Activated naive CD4-positive, alpha-beta T cell (primary cell): Measurements from ENCODE around the gene SCLY.
"Not testable (repeated sequence)": the region's sequence is repeated elsewhere in the genome, so short reads cannot be mapped to it uniquely, and the experiment has no call there.

Source experiments
- DNase-seq, 4 experiments: peaks; one replicate each; lab custom pipeline; 2025; lab: John Stamatoyannopoulos, UW

The SCLY gene

DNA sequence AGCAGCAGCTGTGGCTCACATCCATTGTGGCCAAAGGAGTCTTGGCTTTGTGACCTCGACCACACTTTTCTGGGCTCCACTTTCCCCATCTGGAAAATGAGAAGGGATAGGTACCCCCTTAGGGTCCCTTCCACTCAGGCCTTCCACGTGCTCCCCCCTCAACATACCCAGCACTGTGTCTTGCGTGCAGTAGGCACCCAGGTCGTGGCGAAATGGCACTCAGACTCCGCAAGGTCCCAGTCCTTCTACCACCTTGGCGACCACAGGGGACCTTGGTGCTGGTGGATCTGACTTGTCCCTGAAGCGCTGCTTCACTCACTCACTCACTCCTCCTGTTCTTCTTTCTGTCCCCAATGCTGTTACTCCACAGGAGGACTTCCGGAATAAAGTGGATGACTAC is 19.9 kb upstream of the SCLY start:
- DNase-seq, result no peak

DNA sequence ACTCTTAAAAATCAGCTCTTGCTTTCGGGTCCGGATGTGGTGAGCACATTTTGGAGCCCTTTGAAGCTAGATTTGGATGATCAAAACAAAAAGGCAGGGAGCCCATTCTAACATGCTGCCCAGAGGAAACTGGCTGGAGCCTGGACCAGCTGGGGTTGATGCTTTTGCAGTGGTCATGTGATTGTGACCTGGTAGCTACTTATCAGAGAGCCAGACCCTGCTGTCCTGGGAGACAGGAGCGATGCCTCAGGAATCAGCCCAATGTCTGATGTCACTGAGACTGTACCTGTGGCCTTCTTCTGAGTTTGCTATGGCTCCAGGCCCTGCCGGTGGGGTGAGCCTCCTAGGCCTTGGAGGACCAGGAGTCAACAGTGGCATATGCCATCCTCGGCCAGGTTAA is 18.7 kb upstream of the SCLY start:
- no peak for DNase-seq

DNA sequence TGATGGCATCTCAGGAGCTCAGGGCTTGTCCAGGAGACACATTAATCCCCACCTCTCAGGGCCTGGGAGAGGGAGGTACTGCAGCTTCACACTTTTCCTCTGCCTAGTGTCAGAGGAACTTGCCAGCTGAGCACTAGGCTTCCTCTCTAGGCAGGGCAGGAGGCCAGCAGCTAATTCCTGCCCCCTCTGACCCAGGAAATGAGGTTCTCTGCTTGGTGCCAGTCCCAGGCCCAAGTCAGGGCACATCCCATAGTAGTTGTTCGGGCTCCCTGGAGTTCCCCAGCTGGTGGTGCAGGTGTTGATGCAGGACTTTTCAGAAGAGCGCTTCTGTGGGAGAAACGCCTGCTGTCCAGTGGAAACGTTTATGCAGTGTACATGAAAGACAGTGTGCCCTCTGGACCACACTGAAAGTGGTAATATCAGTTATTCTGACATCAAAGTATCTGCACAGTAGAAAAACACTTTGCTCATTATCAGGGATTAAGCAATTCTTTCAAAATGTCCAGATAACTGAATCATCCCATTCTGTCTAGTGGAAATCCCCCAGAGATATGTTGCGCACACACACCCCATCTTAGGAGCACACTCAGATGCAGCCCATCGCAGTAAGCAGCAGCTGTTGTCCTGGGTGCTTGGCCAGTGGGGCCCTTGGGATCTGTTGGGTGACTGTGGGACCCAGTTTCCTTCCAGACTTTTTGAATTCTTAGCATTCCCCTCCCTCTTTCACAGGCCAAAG is 17.8 kb upstream of the SCLY start:
- no peak for DNase-seq

DNA sequence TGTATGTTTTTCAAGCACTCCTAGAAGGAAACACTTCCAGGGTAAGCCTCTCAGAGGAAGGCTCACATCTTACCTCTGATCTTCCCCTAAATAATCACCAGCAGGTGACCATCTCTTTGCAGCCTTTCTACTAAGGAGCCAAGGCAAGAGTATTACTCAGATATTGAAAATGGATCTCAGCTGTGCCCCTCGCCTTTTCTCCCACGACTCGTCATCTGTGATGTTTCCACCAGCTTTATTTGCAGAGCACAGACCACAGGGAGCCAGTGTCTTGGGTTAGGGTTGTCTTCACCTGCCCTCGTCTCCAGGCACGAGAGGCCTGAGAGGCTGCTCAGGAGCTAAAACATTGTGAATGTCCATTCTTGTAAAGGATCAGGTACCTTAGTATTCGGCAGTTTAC is 16.9 kb upstream of the SCLY start:
- DNase-seq, result no peak

DNA sequence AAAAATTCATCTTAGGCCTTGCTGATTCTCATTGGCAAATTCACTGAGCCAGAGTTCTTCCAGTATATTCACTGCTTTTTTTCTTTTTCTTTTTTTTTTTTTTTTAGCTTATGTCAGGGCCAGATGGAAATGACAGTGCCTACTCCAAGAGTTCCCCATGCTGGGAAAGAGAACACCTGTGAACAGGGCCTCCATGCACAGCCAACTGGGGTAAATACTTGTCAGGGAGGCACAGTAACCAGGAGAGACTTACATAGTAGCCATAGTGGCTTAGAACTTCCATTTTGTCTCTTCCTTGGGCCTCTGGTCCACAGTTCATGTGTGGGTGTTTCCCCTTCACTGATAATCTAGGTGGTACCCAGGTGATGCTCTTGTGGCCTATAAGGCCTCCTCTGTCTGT is 15.2 kb upstream of the SCLY start:
- no peak for DNase-seq

DNA sequence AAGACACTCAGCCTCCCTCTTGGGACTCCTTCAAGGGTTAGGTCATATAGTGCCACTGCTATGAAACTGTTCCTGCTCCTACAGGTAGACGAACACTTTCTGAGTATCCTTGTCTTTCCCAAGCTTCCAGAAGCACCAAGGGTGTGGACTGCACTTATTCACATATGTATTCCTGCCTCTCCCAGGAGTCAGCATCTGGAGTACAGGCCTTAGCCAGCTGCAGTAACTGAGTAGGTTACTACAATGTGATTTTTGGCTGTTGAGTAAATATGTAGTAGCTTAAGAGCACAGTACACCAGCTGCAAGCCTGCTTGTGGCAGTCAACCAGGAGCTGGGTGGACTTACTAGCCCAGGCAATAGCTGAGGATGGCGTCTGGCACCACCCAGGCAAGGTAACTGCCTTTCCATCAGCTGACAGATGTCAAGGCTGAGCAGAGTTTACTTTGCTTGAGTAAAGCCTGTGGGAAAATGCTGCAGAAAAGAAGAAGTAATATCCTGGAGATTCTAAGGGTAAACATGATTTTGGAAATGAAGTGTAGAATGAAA is 14.0 kb upstream of the SCLY start:
- DNase-seq, result no peak

DNA sequence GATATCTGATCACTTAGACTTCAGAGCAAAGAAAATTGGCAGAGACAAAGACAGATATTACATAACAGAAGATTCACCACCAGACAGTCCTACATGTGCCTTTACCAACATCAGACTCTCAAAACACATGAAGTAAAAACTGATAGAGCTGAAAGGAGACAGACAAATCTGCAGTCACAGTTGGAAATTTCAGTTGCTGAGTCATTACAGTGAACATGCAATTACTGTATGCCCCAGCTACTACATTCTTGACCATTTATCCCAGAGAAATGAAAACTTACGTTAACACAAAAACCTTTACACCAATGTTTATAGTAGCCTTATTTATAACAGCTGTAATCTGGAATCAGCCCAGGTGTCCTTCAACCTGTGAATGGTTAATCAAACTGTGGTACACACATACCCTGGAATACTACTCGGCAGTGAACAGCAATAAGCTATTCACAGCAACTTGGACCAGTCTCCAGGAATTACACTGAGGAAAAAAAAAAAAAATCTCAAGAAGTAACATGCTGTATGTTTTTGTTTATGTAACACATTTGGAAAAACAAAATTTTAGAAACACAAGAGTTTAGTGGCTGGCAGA is 7.5 kb upstream of the SCLY start:
- DNase-seq, result no peak

DNA sequence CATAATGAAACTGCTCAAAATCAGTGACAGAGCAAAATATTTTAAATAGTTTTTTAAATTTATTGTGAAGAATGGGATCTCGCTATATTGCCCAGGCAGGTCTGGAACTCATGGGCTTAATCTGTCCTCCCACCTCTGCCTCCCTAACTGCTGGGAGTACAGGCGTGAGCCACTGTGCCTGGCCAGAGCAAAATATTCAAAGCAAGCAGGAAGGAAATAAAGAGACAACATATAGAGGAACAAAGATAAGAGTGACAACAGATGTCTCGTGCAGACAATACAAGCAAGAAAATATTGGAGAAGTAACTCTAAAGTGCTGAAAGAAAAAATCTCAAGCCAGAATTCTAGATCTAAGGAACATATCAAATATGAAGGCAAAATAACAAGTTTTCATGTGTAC is 5.0 kb upstream of the SCLY start:
- DNase-seq, result no peak

DNA sequence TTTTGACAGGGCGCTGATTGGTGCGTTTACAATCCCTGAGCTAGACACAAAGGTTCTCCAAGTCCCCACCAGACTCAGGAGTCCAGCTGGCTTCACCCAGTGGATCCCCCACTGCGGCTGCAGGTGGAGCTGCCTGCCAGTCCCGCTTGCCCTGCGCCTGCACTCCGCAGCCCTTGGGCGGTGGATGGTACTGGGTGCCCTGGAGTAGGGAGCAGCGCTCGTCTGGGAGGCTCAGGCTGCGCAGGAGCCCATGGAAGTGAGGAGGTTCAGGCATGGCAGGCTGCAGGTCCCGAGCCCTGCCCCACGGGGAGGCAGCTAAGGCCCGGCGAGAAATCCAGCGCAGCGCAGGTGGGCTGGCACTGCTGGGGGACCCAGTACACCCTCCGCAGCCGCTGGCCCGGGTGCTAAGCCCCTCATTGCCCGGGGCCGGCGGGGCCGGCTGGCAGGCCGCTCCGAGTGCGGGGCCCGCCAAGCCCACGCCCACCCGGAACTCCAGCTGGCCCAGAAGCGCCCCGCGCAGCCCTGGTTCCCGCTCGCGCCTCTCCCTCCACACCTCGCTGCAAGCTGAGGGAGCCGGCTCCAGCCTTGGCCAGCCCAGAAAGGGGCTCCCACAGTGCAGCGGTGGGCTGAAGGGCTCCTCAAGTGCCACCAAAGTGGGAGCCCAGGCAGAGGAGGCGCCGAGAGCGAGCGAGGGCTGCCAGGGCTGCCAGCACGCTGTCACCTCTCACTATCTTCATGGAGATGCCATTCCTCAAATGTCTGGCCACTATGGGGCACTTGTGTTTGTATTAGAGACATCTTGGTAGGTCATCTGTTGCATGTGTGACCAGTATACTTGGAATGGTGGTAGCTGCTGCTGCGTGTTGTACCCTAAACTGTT is 2.9 kb upstream of the SCLY start:
- not testable (repeated sequence) for DNase-seq

DNA sequence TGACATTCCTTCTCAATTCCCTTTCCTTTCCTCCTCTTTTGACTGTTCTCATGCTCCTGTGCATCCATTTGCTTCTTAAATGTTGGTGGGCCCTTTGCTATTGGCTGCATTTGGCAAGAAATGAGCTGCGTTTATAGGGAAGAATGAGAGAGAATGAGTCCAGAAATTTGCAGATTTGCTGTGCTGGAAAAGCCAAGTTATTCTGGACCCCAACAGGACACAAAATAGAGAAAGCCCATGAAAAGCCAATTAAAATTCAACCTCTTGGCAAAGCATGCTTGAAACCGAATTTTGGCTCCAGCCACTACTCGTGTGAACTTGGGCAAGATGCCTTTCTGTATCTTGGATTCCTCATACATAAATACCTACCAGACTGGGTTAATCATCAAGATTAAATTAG is 1.3 kb upstream of the SCLY start:
- DNase-seq, result no peak

DNA sequence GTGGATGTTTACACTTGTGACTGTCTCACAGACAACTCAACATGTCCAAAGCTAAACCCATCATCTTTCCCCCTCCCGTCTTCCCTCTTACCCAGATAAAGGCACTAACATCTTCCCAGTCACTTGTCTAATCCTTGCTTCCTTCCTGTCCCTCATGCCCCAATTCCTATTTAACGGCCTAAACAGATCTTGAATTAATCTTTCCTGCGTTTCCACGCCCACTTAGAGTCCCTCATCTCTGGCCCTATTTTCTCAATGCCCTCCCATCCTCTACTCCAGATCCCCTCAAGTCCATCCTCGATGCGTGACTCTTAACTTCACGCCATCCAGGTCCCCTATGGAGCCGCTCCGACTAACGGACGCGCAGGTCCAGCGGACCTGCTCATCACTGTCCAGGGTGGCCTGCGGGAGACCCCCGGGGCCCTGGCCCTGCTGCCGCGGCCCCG is 682 bp upstream of the SCLY start:
- DNase-seq, result no peak

DNA sequence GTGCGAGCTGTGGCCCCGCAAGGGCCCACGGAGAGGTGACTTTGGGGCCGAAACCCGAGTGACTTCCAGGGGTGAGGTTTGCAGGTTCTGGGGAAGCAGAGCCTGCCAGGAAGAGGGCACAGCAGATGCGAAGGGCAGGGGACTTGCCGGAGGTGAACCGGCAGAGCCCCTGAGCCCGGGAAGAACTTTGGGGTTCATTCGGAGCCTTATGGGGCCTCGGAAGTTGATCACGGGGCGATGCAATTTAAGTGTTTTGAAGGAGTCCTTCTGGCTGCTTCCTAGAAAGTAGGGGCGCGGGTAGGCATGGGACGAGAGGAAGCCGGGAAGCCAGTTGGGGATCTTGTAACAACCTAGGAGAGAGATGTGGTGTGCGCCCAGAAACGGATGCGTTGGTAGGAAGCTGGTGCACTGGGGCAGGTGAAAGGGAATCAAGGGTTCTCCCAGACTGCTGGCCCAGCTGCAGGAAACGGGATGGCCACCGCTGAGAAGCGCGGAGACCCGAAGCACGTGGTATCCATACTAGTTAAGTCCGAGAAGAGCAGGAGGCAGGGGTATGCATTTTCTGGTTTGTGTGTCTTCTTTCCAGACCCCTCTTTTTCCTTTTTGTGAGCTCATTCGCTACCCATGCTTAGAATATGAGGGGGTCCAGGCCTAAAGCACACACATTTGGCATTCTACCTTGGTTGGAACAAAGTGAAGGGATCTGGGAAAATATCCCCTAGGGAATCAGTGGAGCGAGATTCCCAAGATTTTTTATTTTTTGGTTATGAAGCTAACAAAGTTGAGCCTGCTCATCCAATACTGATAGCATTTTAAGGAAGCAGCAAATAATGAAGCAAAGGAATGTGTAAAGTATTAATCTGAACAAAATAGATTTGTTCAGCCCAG is 758 bp downstream of the SCLY start:
- DNase-seq, result no peak

DNA sequence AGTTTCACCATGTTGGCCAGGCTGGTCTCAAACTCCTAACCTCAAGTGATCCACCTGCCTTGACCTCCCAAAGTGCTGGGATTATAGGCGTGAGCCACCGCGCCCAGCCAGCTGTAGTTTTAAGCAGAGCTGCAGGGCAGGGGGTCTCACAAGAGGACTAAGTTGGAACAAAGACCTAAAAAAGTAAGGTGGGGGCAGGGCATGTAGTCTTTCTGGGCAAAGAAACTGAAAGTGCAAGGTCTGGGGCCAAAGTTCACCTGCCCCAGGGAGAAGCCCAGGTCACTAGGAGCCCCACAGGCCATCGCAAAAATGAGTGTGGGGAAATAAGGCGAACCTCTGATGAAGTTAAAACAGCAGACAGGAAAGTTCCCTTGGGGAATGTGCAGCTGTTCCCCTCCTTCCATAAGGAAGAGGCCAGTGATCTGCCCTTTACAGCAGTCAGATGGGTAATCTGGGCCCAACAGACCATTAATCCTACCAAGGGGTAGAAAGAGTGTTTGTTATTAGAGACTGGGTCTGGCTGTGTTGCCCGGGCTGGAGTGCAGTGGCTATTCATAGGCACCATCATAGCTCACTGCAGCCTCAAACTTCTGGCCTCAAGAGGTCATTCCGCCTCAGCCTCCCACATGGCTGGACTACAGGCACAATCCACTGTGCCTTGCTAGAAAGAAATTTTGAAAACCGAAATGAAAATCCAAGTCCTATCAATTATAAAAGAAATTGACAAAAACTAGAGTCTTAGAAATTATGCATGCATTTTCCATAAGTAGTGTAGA is 2.8 kb downstream of the SCLY start:
- no peak for DNase-seq

DNA sequence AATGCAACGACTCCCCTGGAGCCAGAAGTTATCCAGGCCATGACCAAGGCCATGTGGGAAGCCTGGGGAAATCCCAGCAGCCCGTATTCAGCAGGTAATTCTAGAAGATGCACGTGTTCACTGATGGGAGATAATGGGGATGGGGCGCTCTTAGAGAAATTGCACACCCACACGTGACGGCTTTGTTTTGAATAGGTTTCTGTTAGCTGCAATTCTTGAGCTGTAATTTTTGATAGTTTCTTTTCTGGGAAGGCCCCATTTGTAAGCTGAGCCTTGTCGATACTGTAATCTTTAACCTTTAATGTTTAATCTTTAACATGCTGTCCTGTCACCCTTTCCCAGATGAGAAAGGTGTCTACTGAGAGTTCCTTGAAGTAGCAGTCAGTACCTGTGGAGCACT is 3.6 kb downstream of the SCLY start:
- no peak for DNase-seq

DNA sequence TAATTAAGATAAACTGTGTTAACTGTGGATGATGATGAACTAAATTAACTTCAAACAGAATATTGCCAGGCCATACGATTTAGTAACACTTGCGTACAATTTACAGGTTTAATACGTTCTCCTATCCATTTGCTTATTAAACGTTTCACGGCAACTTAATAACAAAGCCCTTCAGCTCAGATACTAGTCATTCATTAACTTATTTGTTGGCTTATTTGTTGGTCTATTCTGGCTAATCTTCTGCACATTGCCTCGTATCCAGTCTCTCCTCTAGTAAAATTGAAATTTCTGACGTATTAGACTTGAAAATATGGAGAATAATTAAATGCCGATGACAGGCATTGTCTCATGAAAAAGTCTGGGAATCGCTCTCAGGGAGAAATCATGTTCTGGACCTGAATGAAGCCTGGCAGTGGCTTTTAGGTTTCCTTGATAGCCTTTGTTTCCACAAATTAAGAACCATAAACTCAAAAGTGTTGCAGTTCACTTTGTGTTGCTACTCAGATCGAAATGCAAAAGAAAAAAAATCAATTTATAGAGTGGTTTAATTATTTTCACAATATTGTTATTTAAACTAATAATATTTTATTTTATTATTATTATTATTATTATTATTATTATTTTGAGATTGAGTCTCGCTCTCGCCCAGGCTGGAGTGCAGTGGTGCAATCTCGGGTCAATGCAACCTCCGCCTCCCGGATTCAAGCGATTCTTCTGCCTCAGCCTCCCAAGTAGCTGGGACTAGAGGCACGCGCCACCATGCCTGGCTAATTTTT is 4.5 kb downstream of the SCLY start:
- DNase-seq, result no peak

DNA sequence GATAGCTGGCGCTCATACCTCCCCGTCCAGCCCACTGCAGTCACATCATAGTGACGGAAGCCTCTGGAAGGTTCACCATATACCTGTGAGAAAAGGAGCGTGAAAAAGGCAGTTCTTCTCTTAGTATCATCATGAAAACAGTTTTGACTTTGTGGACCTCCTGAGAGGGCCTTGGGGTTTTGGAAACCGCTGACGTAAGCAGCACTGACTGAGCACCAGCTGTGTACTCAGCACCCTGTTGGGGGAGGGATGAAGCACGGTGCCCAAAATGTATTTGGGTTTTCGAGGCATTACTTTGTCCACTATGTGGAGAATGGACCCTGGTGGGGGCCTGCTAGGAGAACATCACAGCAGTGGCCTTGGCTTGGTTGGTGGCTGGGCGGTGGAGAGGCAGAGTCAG is 5.4 kb downstream of the SCLY start:
- DNase-seq, result no peak

DNA sequence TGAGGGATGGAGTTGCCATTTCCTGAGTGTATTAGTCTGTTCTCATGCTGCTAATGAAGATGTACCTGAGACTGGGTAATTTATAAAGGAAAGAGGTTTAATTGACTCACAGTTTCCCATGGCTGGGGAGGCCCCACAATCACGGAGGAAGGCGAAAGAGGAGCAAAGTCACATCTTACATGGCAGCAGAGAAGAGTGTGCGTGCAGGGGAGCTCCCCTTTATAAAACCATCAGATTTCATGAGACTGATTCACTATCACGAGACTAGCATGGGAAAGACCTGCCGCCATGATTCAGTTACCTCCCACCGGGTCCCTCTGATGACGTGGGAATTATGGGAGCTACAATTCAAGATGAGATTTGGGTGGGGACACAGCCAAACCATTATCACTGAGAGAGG is 5.9 kb downstream of the SCLY start:
- not testable (repeated sequence) for DNase-seq

DNA sequence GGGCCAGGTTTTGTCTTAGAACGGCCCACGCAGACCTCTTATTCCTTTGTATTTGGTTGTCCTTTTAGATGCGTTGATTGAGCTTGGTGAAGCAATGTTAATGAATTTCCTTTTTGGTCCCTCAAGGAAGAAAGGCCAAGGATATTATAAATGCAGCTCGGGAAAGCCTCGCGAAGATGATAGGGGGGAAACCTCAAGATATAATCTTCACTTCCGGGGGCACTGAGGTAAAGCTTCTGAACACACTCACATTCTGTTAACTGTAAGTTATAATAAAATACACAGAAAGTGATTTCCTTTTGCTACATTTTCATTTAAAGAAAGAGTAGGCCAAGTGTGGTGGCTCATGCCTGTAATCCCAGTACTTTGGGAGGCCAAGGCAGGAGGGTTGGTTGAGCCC is 7.1 kb downstream of the SCLY start:
- no peak for DNase-seq

DNA sequence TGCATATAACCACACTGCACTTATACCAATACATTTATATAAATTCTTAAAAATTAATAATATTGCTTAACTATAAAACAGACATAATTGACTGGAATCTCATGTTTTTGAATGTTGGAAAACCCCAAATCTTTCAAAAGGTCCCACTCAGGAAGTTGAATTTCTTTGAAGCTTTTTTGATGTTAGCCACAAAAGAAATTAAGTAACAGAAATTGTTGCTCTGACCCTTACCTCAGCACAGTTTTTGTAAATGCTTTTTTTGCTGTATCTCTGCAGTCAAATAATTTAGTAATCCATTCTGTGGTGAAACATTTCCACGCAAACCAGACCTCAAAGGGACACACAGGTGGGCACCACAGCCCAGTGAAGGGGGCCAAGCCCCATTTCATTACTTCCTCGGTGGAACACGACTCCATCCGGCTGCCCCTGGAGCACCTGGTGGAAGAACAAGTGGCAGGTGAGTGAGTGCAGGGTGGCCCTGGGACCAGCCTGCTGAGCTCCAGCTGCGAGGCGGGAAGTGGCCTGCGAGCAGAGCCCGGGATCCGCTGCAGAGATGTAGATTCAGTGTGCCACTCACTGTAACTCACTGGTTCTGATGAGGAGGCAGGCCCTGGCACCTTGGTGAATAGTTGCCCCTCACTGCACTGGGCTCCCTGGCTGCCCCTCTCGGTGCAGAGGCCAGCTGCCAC is 8.4 kb downstream of the SCLY start:
- DNase-seq, result no peak

DNA sequence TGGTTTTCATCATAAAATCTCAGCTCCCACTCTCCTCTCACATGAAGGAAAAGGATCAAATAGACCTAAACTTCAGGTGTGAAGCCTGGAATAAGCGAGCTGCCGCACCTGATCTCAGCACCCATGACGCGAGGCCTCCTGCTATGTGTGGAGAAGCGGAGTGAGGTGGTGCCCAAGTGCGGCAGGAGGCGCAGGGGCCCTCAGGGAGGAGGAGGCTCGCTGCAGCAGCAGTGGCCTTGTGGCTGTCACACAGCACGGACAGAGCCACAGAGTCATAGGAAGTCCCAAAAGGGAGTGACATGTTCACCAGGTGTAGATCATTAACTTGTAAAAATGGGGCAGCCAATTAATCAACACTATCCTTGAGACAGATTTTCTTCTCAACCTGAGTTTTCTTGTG is 9.1 kb downstream of the SCLY start:
- no peak for DNase-seq
